Measurements from ENCODE around the gene LCE1E.

DNA sequence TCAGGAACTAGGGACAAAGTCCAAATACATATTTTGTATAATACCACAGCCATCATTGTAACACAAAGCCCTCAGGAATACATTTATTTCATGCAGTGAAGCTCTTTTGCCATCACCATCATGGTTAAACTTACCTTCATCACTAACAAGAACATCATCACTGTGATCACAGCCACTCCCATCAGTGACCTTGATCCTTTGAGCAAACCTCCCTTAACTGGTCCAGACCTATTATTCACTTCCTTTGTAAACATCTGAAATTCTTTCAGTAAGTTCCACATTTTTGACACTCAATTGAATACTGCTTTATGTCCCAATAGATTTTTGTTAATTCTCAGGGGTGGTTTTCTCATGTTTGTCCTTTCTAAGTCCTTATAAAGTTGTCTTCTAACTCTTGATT lies 44.4 kb upstream of the LCE1E start:
- no peak for TF ChIP-seq POLR2A (IDR thresholded peaks at IDR 0.05)
- TF ChIP-seq, protein P1, sequence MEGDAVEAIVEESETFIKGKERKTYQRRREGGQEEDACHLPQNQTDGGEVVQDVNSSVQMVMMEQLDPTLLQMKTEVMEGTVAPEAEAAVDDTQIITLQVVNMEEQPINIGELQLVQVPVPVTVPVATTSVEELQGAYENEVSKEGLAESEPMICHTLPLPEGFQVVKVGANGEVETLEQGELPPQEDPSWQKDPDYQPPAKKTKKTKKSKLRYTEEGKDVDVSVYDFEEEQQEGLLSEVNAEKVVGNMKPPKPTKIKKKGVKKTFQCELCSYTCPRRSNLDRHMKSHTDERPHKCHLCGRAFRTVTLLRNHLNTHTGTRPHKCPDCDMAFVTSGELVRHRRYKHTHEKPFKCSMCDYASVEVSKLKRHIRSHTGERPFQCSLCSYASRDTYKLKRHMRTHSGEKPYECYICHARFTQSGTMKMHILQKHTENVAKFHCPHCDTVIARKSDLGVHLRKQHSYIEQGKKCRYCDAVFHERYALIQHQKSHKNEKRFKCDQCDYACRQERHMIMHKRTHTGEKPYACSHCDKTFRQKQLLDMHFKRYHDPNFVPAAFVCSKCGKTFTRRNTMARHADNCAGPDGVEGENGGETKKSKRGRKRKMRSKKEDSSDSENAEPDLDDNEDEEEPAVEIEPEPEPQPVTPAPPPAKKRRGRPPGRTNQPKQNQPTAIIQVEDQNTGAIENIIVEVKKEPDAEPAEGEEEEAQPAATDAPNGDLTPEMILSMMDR (IDR thresholded peaks at IDR 0.05 in 4 of 5, conservative IDR thresholded peaks at IDR 0.05 in 1 of 5), result no peak

Measured in gastrocnemius medialis (tissue), 4 donors.